ENCODE results near the gene LENG1. TPM values are rescaled to one million over a fixed set of nuclear protein-coding genes. Genes with fewer than 3 reads are reported as not detected.
"Not testable (repeated sequence)": the region's sequence is repeated elsewhere in the genome, so short reads cannot be mapped to it uniquely, and the experiment has no call there.

LENG1 gene
- total RNA-seq, 1 donor from 2014 or later: 2.7 TPM

DNA sequence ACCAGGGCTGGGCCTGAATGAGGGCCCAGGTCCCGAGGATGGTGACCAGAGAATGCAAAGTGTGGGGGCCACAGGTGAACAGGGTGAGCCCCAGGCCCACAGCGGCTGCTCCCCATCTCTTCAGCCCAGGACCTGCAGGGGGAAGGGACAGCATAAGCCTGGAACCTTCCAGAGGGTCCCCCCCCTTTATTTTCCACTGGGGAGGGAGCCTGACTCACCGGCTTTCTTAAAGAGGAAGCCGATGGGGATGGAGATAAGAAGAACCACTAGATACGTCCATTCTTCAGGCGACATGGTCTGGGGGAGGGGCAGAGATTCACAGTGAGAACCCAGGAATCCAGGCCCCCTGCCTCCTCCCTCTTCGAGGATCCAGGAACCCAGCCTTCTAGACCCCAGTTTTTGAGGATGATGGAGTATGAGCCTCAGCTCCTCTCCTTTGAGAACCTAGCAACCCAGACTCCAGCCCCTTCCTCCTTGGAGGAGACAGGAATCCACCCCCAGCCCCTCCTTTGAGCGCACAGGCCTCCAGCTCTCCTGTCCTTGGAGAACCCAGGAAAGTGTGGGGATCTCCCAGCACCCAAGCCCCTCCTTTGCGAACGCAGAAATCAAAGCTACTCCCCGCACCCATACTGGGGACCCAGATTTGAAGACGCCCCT, 28.8 kb upstream of the LENG1 start:
- H3K9me3 ChIP-seq: no peaks in the 10 kb centered on the region
- intact Hi-C loops (cut with DNase I): loop anchor here (5.0 kb wide), 1 partner anchor 1246 kb away; no protein-coding TSS in a partner anchor
- H3K36me3 ChIP-seq: peaks cover 3 to 9% of the 10 kb centered on the region in 2 donors
- peaks cover 6 to 20% of the 10 kb centered on the region in 2 donors for H3K4me1 ChIP-seq
- DNase-seq (ENCODE audit: low spot score in 2 of 2): no peak
- H3K27ac ChIP-seq: peak overlapping the region; percentile 100
- TF ChIP-seq CTCF (IDR thresholded peaks at IDR 0.05): no peak
- H3K4me3 ChIP-seq: peak overlapping the region; percentile 81 to 85
- no peaks in the 10 kb centered on the region for H3K27me3 ChIP-seq

GRCh38 chr19:54186934-54187381, 27.4 kb upstream of the LENG1 start:
- Histone ChIP-seq H3K4me1 (peaks cover 4 to 12% of the 10 kb centered on the region in 2 donors), H3K27ac (no peak overlapping the region), H3K9me3 (no peaks in the 10 kb centered on the region), H3K27me3 (no peaks in the 10 kb centered on the region), H3K4me3 (no peak overlapping the region), H3K36me3 (peaks cover 0 to 9% of the 10 kb centered on the region in 2 donors)
- DNase-seq (ENCODE audit: low spot score in 2 of 2): no peak
- no peak for TF ChIP-seq CTCF (IDR thresholded peaks at IDR 0.05)
- intact Hi-C loops (cut with DNase I): loop anchor here (5.0 kb wide), 1 partner anchor 1245 kb away; no protein-coding TSS in a partner anchor

DNA sequence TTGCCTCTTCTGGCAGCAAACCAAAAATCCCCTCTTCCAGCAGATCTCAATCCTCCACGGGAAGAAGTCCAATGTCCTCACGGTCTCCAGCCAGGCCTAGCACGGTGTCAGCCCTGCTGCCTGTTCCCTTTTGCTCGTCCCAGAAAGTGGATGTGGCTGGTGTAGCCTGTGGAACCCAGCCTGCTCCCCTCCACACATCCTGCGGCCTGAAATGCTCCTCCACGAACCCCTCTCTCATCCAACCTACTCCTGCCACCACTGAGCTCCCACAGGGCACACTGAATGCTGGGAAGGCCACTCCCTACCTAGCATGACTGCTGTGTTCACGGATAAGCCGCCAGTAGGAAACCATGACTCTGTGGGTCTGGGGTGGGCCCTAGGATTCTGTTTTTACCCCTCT, 26.8 kb upstream of the LENG1 start:
- Histone ChIP-seq H3K27ac (no peak overlapping the region), H3K4me1 (peaks cover 0 to 8% of the 10 kb centered on the region in 2 donors), H3K27me3 (no peaks in the 10 kb centered on the region), H3K9me3 (no peaks in the 10 kb centered on the region), H3K36me3 (peaks cover 0 to 9% of the 10 kb centered on the region in 2 donors), H3K4me3 (no peak overlapping the region)
- intact Hi-C loops (cut with DNase I): loop anchor here (5.0 kb wide), 1 partner anchor 1244 kb away; no protein-coding TSS in a partner anchor
- DNase-seq (ENCODE audit: low spot score in 2 of 2): no peak
- no peak for TF ChIP-seq CTCF (IDR thresholded peaks at IDR 0.05)

- Histone ChIP-seq H3K4me1 (peaks cover 0 to 4% of the 10 kb centered on the region in 2 donors), H3K9me3 (no peaks in the 10 kb centered on the region), H3K36me3 (peaks cover 9 to 18% of the 10 kb centered on the region in 2 donors), H3K4me3 (no peak overlapping the region), H3K27ac (no peak overlapping the region), H3K27me3 (no peaks in the 10 kb centered on the region)
- no peak for TF ChIP-seq CTCF (IDR thresholded peaks at IDR 0.05)
- no peak for DNase-seq (ENCODE audit: low spot score in 2 of 2)
- intact Hi-C loops (cut with DNase I): no loop called here
Observed at GRCh38 chr19:54183431-54183830, 23.9 kb upstream of the LENG1 start.

- DNase-seq (ENCODE audit: low spot score in 2 of 2); H3K27me3 ChIP-seq; H3K4me1 ChIP-seq; intact Hi-C loops (cut with DNase I); H3K9me3 ChIP-seq; H3K4me3 ChIP-seq; H3K27ac ChIP-seq: not testable (repeated sequence)
- peaks cover 11 to 18% of the 10 kb centered on the region in 2 donors for H3K36me3 ChIP-seq
Observed at GRCh38 chr19:54181894-54182293, 22.4 kb upstream of the LENG1 start.

GRCh38 chr19:54180691-54181091, 21.2 kb upstream of the LENG1 start:
- no peak for TF ChIP-seq CTCF (IDR thresholded peaks at IDR 0.05)
- no peaks in the 10 kb centered on the region for H3K27me3 ChIP-seq
- no peak overlapping the region for H3K27ac ChIP-seq
- no peak for DNase-seq (ENCODE audit: low spot score in 2 of 2)
- H3K36me3 ChIP-seq: peaks cover 11 to 25% of the 10 kb centered on the region in 2 donors
- intact Hi-C loops (cut with DNase I): no loop called here
- H3K4me3 ChIP-seq: no peak overlapping the region
- H3K4me1 ChIP-seq: no peaks in the 10 kb centered on the region
- H3K9me3 ChIP-seq: no peaks in the 10 kb centered on the region

All from ascending aorta (tissue), 2 donors.